Lower lobe of right lung (tissue), 2 donors: ENCODE data around the gene DOCK4. TPM values are rescaled to one million over a fixed set of nuclear protein-coding genes. Genes with fewer than 3 reads are reported as not detected.

Experiments used
- ATAC-seq, 2 donors: fragments of 200-7000 bp; cut with Tn5 transposase; one replicate each; pipeline ENCODE4 v1.9.1; 2020 to 2022; ENCODE audit warnings: mild to moderate bottlenecking in 2 of 2, moderate library complexity in 2 of 2
- DNase-seq: peaks from one replicate; pipeline ENCODE4 v3.0.0-alpha.2; 2020
- H3K27ac ChIP-seq: fragments of 200-600 bp; one replicate; pipeline ENCODE4 v1.8.0; 2022
- H3K27me3 ChIP-seq: fragments of 200-600 bp; one replicate; pipeline ENCODE4 v1.8.0; 2022; ENCODE audit warnings: low read depth
- H3K36me3 ChIP-seq: fragments of 200-600 bp; one replicate; pipeline ENCODE4 v1.8.0; 2022; ENCODE audit warnings: mild to moderate bottlenecking
- H3K4me1 ChIP-seq: fragments of 200-600 bp; one replicate; pipeline ENCODE4 v1.8.0; 2022
- H3K4me3 ChIP-seq: fragments of 200-600 bp; one replicate; pipeline ENCODE4 v1.8.0; 2022; ENCODE audit warnings: mild to moderate bottlenecking
- H3K9me3 ChIP-seq: fragments of 200-600 bp; one replicate; pipeline ENCODE4 v1.8.0; 2022
- intact Hi-C: fragments of 100-400 bp; cut with DNase I; formaldehyde crosslinking; loops from one replicate; pipeline ENCODE4 v1.11.0; 2022
- total RNA-seq: library from RNA; stranded (reverse); fragmentation: NEBNext Ultra II Directional; extraction: Animal tissue kit (Norgen Biotek cat#: 25700); gene quantifications from one replicate; pipeline ENCODE4 v1.2.1, GENCODE V29; 2021
- TF ChIP-seq, protein P1 (sequence below): fragments of 200-600 bp; IDR thresholded peaks from one replicate; pipeline ENCODE4 v1.8.0; 2022; ENCODE audit warnings: antibody characterized with exemption, mild to moderate bottlenecking
- donor health status: DM: no; HTN: yes; CAD: no; lungs with severe emphysema.

Gene DOCK4
- total RNA-seq, 1 donor from 2014 or later: 78.5 TPM

- H3K36me3 ChIP-seq: no peaks in the 10 kb centered on the region
- ATAC-seq: no peak
Observed at GRCh38 chr7:112093409-112093808, 112.8 kb downstream of the DOCK4 start.

GRCh38 chr7:112092709-112093395 is 113.3 kb downstream of the DOCK4 start:
- peaks cover 28% of the 10 kb centered on the region for H3K4me1 ChIP-seq
- intact Hi-C loops: no loop called here
- no peaks in the 10 kb centered on the region for H3K36me3 ChIP-seq
- ATAC-seq: no peak
- H3K27me3 ChIP-seq: no peaks in the 10 kb centered on the region
- H3K9me3 ChIP-seq: no peaks in the 10 kb centered on the region
- no peak overlapping the region for H3K4me3 ChIP-seq
- TF ChIP-seq, protein P1, sequence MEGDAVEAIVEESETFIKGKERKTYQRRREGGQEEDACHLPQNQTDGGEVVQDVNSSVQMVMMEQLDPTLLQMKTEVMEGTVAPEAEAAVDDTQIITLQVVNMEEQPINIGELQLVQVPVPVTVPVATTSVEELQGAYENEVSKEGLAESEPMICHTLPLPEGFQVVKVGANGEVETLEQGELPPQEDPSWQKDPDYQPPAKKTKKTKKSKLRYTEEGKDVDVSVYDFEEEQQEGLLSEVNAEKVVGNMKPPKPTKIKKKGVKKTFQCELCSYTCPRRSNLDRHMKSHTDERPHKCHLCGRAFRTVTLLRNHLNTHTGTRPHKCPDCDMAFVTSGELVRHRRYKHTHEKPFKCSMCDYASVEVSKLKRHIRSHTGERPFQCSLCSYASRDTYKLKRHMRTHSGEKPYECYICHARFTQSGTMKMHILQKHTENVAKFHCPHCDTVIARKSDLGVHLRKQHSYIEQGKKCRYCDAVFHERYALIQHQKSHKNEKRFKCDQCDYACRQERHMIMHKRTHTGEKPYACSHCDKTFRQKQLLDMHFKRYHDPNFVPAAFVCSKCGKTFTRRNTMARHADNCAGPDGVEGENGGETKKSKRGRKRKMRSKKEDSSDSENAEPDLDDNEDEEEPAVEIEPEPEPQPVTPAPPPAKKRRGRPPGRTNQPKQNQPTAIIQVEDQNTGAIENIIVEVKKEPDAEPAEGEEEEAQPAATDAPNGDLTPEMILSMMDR: no peak
- no peak for DNase-seq
- no peak overlapping the region for H3K27ac ChIP-seq

More at GRCh38 chr7:112093409-112093808, 112.8 kb downstream of the DOCK4 start:
- Histone ChIP-seq H3K27me3 (no peaks in the 10 kb centered on the region), H3K27ac (no peak overlapping the region), H3K9me3 (no peaks in the 10 kb centered on the region), H3K4me3 (no peak overlapping the region), H3K4me1 (peaks cover 23% of the 10 kb centered on the region)
- intact Hi-C loops: no loop called here
- TF ChIP-seq, protein P1: no peak
- DNase-seq: no peak

- ATAC-seq (peak; percentile 37 to 70), DNase-seq (no peak)
- Histone ChIP-seq H3K27ac (no peak overlapping the region), H3K27me3 (no peaks in the 10 kb centered on the region), H3K9me3 (no peaks in the 10 kb centered on the region), H3K36me3 (no peaks in the 10 kb centered on the region), H3K4me3 (no peak overlapping the region), H3K4me1 (peaks cover 28% of the 10 kb centered on the region)
- TF ChIP-seq, protein P1: no peak
- intact Hi-C loops: no loop called here
Observed at GRCh38 chr7:112092306-112092705, 113.9 kb downstream of the DOCK4 start.

DNA sequence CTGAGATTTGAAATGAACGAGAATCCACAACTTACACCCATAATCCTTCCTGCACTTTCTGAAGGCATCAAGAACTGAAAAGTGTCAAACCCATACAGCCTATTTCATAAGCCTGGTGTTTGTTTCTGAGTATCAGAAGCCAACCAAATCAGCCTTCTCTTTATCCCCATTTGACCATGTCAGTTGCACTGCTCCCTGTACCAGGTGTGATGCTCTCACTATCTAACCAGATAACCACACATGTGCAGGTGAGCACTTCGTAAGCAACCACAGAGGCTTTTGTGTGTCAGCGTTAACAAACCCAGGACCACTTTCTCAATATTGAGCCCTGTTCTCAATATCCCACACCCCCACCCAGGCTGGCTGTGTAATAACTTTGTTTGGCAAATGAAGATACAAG is 114.4 kb downstream of the DOCK4 start:
- no peaks in the 10 kb centered on the region for H3K36me3 ChIP-seq
- ATAC-seq: no peak
- H3K27me3 ChIP-seq: no peaks in the 10 kb centered on the region
- DNase-seq: no peak
- intact Hi-C loops: no loop called here
- peaks cover 28% of the 10 kb centered on the region for H3K4me1 ChIP-seq
- no peaks in the 10 kb centered on the region for H3K9me3 ChIP-seq
- H3K4me3 ChIP-seq: no peak overlapping the region
- TF ChIP-seq, protein P1: no peak
- no peak overlapping the region for H3K27ac ChIP-seq

DNA sequence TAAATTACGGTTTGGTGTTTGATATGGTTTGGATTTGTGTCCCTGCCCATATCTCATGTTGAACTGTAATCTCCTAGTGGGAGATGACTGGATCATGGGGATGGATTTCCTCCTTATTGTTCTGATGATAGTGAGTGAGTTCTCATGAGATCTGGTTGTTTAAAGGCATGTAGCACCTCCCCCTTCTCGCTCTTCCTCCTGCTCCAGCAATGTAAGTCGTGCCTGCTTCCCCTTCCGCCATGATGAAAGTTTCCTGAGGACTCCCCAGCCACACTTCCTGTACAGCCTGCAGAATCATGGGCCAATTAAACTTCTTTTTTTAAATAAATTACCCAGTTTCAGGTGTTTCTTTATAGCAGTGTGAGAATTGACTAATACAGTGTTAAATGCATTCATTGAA is 116.6 kb downstream of the DOCK4 start:
- Histone ChIP-seq H3K27ac (no peak overlapping the region), H3K9me3 (no peaks in the 10 kb centered on the region), H3K4me3 (no peak overlapping the region), H3K4me1 (peaks cover 44% of the 10 kb centered on the region), H3K36me3 (no peaks in the 10 kb centered on the region), H3K27me3 (no peaks in the 10 kb centered on the region)
- DNase-seq: peak; percentile 57
- TF ChIP-seq, protein P1: no peak
- intact Hi-C loops: no loop called here
- ATAC-seq: peak; percentile 31 to 45
